GM12801 (cell line): ENCODE results near the gene AREG.

Experiments used
- TF ChIP-seq, protein P1 (sequence below): IDR thresholded peaks from one replicate; pipeline ENCODE4 v1.5.1; 2011; ENCODE audit warnings: control low read depth; ENCODE audit not compliant: insufficient read length; ENCODE audit errors: extremely low read depth

Gene AREG

DNA sequence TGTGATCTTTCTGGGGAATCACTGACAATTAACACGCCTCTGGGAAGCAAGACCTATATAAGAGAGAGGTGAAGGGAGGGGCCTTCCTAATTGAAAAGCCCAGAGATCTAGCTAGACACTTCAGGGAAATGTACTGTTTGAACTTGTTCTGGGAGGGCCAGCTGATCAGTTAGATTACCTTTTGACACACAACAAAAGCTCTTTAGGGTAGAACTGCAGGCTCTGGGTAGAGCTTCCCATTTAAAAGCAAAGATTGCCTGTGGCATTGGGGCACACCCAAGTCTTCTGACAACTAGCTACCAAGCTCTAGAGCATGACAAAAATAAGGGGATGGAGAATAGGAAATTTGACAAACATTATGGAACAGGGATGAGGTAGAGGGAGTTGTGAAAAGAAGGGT lies 26.3 kb downstream of the AREG start:
- TF ChIP-seq, protein P1, sequence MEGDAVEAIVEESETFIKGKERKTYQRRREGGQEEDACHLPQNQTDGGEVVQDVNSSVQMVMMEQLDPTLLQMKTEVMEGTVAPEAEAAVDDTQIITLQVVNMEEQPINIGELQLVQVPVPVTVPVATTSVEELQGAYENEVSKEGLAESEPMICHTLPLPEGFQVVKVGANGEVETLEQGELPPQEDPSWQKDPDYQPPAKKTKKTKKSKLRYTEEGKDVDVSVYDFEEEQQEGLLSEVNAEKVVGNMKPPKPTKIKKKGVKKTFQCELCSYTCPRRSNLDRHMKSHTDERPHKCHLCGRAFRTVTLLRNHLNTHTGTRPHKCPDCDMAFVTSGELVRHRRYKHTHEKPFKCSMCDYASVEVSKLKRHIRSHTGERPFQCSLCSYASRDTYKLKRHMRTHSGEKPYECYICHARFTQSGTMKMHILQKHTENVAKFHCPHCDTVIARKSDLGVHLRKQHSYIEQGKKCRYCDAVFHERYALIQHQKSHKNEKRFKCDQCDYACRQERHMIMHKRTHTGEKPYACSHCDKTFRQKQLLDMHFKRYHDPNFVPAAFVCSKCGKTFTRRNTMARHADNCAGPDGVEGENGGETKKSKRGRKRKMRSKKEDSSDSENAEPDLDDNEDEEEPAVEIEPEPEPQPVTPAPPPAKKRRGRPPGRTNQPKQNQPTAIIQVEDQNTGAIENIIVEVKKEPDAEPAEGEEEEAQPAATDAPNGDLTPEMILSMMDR, result no peak

DNA sequence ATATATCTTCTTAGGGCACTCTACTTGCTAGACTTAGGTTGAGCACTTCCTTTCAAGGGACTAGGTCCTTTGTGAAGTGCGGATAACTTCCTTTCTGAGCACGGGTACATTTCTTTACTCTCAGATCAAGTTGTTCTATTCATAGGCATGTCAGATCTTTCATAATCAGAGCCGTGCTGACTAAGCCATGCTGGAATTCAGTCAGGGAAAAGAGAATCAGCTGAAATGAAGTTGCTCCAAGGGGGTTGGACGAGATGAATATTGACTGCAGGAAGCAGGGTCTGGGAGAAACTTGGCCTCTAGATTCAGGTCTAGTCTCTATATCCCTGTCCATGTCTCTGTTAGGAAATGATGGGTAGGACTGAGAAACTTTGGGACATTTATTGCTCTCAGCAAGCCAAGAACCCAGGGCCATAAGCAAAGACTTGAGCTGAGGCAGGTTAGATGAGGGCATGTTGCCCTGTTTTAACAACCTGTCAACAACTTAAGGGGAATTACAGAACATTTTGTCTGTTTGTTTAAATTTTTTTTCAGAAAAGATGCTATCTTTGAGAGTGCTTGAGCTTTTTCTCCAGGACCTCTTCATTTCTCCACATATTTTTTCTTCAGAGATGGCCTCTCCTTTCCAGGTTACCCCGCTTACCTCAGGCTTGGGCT lies 28.3 kb downstream of the AREG start:
- TF ChIP-seq, protein P1, result no peak

DNA sequence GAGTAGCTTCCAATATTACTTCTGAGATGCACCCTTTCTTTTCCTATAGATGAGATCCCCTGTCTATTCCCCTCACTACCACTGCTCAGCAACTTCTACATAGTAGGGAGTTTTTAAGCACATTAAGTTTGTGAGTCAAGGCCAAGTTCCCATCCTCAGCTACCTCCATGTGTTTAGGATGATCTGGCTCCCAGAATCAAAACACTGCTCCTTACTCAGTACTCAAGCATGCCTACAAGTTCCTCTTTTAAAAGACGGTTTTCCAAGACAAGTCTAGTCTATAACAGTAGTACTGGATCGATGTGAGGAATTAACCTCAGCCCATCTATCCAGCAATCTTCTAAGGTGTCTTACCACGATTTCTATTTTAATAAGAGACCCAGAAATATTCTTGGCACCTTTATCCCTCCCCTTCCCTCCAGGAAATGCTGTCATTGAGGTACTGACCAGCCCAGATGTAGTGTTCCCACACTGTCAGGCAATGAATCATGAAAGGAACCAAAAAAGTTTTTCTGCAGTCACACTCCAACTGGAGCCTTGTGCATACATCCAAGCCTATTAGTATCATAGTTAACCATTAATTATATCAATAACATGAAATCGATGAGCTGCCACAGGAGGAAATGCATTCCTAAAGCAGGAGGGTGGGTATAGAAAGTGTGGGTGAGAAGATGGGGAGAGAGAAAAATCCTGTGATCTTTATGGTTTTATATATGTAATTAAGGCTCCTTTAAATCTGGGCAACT lies 29.6 kb downstream of the AREG start:
- TF ChIP-seq, protein P1, result no peak

- TF ChIP-seq, protein P1, result no peak
Observed at GRCh38 chr4:74475091-74475800, 30.3 kb downstream of the AREG start.

GRCh38 chr4:74475946-74476345 lies 31.0 kb downstream of the AREG start:
- TF ChIP-seq, protein P1, result no peak

GRCh38 chr4:74479009-74479408 lies 34.1 kb downstream of the AREG start:
- TF ChIP-seq, protein P1, result no peak

GRCh38 chr4:74480267-74480666 lies 35.3 kb downstream of the AREG start:
- TF ChIP-seq, protein P1, result no peak
